Suppressor macrophage (primary cell): ENCODE results near the gene TIGAR.

Experiments
- DNase-seq, 4 experiments: peaks; one replicate each; pipeline ENCODE4 v3.0.0-alpha.2; 2020 to 2022

Gene TIGAR

GRCh38 chr12:4307593-4308333, 13.2 kb upstream of the TIGAR start:
- DNase-seq: peak; percentile 50 to 72 (median 70)

DNA sequence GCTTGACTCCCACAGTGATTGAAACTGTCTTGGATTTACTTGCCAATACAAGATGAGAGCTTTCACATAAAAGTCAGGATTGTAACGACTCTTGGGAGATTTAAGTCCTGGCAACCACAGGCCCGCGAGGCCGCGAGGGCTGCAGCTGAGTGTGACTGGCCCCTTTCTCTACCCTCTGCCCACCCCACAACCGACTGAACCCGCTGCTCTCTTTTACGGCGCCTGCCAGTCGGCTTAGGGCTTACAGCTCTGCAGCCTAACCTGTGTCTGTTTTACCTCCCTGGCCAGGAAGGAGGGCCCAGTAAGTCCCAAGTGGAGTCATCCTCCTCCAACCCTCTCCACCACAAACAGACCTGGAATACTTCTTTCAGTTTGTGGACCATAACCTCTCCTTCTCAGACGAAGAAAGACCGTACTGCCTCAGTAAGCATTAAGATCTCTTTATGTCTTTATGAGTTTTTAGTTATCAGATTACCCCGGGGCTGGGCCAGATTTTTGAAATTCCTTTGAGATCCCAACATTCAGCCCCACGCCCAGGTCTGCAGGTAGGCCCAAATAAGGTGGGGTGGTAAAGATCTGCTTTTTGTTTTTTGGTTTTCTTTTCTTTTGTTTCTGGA, 12.6 kb upstream of the TIGAR start:
- DNase-seq: no peak

DNA sequence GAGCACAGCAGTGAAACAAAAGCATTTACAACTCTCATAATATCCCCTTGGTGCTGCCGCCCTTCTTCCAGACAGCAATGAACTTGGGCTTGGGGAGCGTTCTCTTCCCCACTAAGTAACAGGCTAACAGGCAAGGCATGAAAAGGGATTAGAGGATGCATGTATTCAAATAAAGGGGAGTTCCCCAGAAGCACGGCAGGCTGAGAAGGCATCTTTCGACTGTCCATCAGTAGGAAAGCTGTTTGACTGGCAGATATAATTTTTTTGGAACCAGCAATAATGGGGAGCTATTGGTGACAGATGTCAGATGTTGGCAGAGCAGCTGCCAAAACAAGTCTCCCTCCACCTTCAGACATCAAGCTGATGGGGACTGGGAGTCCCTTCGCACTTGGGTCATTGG, 9.2 kb upstream of the TIGAR start:
- DNase-seq: no peak

DNA sequence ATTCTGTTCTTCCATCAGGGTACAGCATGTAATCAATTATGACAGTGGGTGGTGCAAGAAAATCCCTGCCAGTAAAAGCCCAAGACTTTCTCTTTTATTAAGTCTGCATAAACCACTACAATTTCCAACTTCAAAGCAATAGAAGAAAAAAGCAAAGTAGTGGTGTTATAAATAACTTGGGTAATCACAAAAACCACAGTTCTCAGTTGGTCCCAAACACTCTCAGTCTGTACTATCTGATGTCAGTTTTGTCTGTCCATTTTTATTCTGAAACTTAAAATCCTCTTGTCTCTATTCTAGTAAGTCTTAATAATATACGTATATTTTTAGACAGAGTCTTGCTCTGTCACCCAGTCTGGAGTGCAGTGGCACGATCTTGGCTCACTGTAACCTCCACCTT, 8.8 kb upstream of the TIGAR start:
- no peak for DNase-seq

GRCh38 chr12:4320497-4320852, 538 bp upstream of the TIGAR start:
- DNase-seq: no peak

DNA sequence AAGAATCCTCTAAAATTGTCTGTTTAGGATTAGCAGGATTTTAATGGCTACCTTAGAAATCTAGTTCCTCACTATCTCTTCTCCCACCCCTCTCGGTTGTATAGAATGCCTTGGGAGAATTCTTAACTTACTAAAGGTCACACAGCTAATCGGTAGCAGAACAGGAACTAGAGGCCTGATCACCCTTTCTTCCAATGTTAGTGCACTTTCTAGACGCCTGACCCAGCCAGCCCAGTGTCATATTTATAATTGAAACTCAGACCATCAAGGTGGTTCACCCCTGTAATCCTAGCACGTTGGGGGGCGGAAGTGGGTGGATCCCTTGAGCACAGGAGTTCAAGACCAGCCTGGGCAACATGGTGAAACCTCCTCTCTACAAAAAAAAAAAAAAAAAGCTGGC, 1.7 kb downstream of the TIGAR start:
- DNase-seq: peak; percentile 38 to 59 (median 54)

DNA sequence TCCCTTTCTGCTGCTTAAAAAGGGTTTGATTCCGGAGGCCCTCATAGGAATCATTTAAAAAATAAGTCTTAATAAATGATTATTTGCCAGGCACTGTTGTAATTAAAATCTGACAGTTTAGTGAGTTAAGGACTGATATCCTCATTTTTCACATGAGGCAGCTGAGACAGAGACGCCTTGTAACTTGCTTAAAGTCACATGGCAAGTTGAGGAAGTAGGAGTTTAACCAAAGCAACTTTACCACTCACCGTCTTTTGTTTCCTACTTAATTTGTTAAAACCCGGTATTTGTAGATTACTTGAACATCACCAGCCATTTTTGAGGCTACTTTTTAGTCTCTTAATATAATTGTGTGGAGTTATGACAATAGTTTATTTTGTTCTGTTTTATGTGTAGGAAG, 2.4 kb downstream of the TIGAR start:
- DNase-seq: peak; percentile 42 to 77 (median 64)

DNA sequence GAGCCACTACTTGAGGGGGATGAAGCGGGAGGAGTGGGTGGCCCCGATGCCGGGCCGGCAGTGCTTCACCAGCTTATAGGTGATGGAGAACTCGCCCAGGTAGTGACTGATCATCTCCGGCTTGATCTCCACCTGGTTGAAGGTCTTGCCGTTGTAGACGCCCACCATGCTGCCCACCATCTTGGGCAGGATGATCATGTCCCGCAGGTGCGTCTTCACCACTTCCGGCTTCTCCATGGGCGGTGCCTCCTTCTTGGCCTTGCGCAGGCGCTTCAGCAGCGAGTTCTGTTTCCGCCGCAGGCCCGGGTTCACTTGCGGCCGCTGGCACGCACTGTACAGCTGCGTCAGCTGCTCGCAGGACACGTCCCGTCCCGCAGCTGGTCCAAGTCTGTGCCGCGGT, 3.4 kb downstream of the TIGAR start:
- DNase-seq: no peak

DNA sequence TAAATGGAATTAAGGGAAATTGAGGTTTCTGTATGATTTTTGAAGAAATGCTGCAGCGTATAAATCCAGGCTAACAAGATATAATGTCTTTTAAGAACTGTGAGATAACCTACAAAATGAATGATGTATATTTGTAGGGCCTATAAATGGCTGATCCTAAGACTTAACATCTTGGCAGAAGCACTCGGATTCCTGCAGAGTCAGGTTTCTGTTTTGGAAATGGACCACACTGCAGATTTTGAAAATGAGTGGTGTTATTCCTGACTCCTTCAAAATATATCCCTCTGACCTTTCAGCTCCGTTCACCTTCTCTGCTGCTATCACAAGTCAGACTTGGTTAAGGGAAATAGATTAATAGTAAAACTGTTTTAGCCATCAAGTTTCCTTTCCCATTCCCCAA, 5.0 kb downstream of the TIGAR start:
- no peak for DNase-seq

GRCh38 chr12:4327293-4327692, 6.3 kb downstream of the TIGAR start:
- DNase-seq: no peak

GRCh38 chr12:4330203-4330602, 9.2 kb downstream of the TIGAR start:
- no peak for DNase-seq

- DNase-seq: no peak
These were observed 10.2 kb downstream of the TIGAR start for GRCh38 chr12:4331221-4331620.

DNA sequence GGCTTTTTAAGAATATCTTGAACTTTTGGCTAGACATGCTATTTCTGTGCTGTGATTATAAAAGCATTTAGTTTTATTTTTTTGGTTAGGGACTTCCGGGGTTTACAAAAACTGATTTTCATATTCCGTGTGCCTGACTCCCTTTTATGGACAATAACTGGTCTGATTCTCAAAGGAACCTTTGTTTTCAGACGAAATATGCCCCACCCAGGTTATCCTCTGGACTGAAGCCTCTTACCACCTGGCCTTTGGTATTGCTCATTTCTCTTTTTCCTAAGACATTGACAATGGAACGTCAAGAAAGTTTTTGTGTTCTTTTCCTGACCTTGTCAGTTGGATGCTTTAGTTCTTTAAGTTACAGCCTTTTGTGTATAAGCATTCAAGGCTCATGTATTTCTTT, 10.8 kb downstream of the TIGAR start:
- DNase-seq: no peak

DNA sequence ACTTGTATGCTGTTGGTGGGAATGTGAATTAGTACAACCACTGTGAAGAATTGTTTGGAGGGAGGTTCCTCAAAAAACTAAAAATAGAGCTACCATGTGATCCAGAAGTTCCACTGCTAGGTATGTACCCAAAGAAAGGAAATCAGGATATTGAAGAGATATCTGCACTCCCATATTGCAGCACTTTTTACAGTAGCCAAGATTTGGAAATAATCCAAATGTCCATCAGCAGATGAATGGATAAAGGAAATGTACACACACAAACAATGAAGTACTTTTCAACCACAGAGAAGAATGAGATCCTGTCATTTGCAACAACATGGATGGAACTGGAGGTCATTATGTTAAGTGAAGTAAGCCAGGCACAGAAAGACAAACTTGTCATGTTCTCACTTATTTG, 25.9 kb downstream of the TIGAR start:
- DNase-seq: no peak

- peak in 1 of 4 experiments; percentile 11 for DNase-seq
These were observed 32.8 kb downstream of the TIGAR start for GRCh38 chr12:4353785-4354208.

DNA sequence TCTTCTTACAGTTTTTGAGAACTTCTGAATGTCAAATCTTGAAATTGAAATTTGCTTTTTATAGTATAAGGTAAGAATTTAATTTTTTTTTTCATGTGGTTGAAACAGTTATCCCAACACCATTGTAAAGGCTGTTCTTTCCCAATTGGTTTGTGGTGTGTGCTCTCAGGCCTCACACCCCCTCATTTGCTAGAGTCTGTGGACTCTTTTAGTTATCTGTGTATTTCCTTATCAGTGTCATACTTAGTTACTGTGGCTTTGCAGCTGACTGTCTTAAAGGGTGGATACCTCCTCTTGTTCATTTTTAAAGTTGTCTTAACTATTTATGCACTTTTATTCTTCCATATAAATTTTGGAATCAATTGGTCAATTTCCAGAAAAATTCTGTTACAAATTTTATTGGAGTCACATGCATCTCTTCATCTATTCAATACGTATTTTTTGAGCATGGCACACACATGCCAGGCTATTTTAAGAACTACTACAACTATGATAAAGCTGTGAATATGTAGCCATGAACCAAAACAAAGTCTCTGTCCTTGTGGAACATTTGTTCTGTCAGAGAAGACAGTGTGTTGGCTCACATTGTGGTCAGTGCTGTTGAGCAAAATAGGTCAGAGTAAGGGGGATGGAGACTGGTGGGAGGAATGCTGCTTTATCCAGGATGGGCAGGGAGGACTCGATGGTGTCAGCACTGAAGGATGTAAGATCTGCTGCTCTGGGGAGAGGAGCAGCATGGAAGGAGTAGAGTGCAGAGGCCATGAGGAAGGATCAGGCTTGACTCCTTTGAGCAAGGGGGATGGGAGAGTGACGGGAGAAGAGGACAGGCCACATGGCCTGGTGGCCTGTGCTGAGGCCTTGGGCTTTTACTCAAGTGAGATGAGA, 34.4 kb downstream of the TIGAR start:
- DNase-seq: no peak

DNA sequence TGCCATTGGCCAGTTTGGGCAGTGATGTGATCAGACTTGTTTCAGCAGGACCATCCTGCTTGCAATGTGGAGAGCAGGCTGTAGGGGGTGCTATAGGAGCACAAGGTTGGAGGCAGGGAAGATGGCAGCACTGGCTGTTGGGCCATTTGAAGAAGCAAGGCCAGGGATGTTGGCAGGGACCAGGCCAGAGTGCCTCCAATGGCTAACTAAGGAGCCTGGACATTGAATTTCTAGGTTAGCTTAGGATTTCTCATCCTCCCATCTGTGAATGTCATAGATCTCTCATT, 35.0 kb downstream of the TIGAR start:
- peak; percentile 28 to 65 (median 38) for DNase-seq

DNA sequence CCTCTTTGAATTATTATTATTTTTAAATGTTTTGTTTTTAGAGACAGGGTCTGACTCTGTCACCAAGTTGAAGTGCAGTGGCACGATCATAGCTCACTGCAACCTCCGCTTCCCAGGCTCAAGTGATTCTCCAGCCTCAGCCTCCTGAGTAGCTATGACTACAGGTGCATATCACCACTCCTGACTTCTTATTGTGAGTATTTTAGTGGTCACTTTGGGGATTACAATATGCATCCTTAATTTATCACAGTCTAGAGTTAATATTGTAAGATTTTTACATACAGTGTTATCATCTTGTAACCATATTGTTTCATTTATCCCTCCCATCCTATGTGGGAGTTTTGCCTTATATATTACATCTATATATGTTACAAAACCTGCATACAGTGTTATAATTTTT, 45.1 kb downstream of the TIGAR start:
- no peak for DNase-seq

GRCh38 chr12:4369548-4369947, 48.5 kb downstream of the TIGAR start:
- DNase-seq: no peak

- no peak for DNase-seq
These were observed 49.3 kb downstream of the TIGAR start for GRCh38 chr12:4370265-4370664.

- no peak for DNase-seq
These were observed 51.6 kb downstream of the TIGAR start for GRCh38 chr12:4372653-4373052.

DNA sequence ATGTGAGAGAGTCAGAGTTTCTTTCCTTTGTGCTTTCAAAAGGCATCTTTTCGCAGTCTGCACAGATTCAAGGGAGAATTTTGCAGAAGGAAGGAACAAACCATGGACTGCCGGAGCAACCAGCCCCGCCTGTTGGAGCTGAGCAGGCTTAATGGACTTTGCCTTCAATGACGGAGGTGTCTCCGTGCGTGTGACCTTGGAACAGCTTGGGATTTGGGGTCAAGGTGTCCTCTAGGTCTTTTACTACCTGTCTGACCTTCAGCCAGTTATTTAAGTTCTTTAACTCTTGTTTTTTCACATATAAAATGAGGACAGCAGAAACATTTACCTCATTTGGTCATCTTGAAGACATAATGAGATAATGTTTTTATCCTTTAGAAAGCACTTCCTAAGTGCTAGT, 54.4 kb downstream of the TIGAR start:
- DNase-seq: no peak

DNA sequence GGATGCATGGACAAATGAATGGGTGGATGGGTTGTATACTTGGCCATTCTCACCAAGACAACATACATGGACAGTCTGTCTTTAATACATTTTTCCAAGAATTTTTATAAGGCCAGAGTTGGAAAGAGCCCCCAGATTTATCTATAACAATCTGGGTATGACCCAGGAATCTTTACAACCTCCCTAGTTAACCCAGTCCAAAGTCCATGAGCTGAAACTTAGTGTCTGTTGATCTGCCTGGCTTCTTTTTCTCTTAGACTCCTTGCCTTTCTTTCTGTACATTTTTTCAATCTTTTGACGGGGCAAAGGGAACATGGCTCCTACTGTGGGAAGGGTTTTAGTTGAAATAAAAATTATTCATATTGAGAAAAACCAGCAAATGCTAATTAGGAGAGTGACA, 57.8 kb downstream of the TIGAR start:
- no peak for DNase-seq

GRCh38 chr12:4379405-4379804, 58.4 kb downstream of the TIGAR start, which contains the start of gene FGF23:
Gene FGF23, minus strand, starts transcription at chr12:4379712. Its CDS starts 130 bp downstream, at chr12:4379582.
- no peak for DNase-seq
